Osteoblast (primary cell): ENCODE results near the gene AKT3. TPM values are rescaled to one million over a fixed set of nuclear protein-coding genes. Genes with fewer than 3 reads are reported as not detected.

Experiments used
- DNase-seq: peaks from one replicate; pipeline ENCODE4 v3.0.0; 2011; ENCODE audit warnings: low spot score, mixed read lengths; ENCODE audit not compliant: insufficient read length; ENCODE audit errors: missing footprints
- H2AFZ ChIP-seq: 2 replicates; pipeline ENCODE4 v1.6.0; 2011; ENCODE audit warnings: mild to moderate bottlenecking, low read length
- H3K27ac ChIP-seq: 2 replicates; pipeline ENCODE4 v1.5.1; 2011; ENCODE audit warnings: mild to moderate bottlenecking, low read depth, low read length, moderate library complexity
- H3K27me3 ChIP-seq: 2 replicates; pipeline ENCODE4 v1.6.0; 2012; ENCODE audit warnings: mild to moderate bottlenecking, control low read depth, inconsistent platforms, low read length, moderate library complexity; ENCODE audit not compliant: insufficient read depth
- H3K36me3 ChIP-seq: 2 replicates; pipeline ENCODE4 v1.5.1; 2011; ENCODE audit warnings: mild to moderate bottlenecking, low read length, control low read depth, moderate library complexity; ENCODE audit not compliant: insufficient read depth
- H3K4me1 ChIP-seq: 2 replicates; pipeline ENCODE4 v1.5.1; 2011; ENCODE audit warnings: mild to moderate bottlenecking, low read length, control low read depth, moderate library complexity; ENCODE audit not compliant: insufficient read depth
- H3K4me2 ChIP-seq: 2 replicates; pipeline ENCODE4 v1.6.0; 2011; ENCODE audit warnings: mild to moderate bottlenecking, low read length; ENCODE audit not compliant: insufficient read depth
- H3K4me3 ChIP-seq: fragments of 200-600 bp; sonication (generic); 3 replicates; pipeline ENCODE4 v1.5.1; 2012; ENCODE audit warnings: mild to moderate bottlenecking, low read length, inconsistent platforms; ENCODE audit not compliant: insufficient read depth
- H3K79me2 ChIP-seq: 2 replicates; pipeline ENCODE4 v1.6.0; 2012; ENCODE audit warnings: mild to moderate bottlenecking, low read length, control low read depth, inconsistent platforms; ENCODE audit not compliant: insufficient read depth
- H3K9me3 ChIP-seq: 2 replicates; pipeline ENCODE4 v1.5.1; 2011; ENCODE audit warnings: low read depth, low read length, control low read depth
- H4K20me1 ChIP-seq: 2 replicates; pipeline ENCODE4 v1.6.0; 2012; ENCODE audit warnings: mild to moderate bottlenecking, low read length, control low read depth; ENCODE audit not compliant: insufficient read depth
- total RNA-seq: library from RNA; depleted of rRNA; stranded (reverse); fragments of >200 nt; gene quantifications from 2 replicates; pipeline ENCODE4 v1.2.3, GENCODE V29; 2012
- TF ChIP-seq, protein P1 (sequence below): IDR thresholded peaks from 2 replicates; pipeline ENCODE4 v1.5.1; 2011; ENCODE audit warnings: mild to moderate bottlenecking, low read depth, low read length, moderate library complexity; ENCODE audit errors: extremely low read depth

AKT3 gene
- total RNA-seq, 1 donor = 38.7 TPM

DNA sequence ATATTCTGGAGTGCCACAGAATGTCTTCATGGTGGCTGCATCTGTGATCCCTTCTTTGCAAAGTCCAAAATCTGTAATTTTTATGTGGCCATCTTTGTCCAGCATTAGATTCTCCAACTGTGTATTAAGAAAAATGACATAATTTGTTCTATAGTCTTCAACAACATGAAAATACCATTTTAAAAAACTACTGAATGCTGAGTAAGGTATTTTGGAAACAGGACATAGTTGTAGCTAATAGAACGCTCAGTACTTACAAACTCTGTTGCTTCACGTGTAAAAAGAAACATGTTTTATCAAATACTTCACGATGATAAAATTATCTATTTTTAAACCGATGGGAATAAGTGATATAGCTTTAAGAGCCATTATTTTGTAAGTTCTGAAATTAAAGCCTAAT is 286.3 kb downstream of the AKT3 start:
- Histone ChIP-seq H3K79me2 (no peaks in the 10 kb centered on the region), H3K4me1 (peaks cover 14% of the 10 kb centered on the region), H4K20me1 (no peaks in the 10 kb centered on the region), H3K4me2 (no peak overlapping the region), H2AFZ (no peak overlapping the region), H3K9me3 (no peaks in the 10 kb centered on the region), H3K4me3 (no peak overlapping the region), H3K27me3 (no peaks in the 10 kb centered on the region), H3K27ac (no peak overlapping the region), H3K36me3 (peaks cover 18% of the 10 kb centered on the region)
- TF ChIP-seq, protein P1, sequence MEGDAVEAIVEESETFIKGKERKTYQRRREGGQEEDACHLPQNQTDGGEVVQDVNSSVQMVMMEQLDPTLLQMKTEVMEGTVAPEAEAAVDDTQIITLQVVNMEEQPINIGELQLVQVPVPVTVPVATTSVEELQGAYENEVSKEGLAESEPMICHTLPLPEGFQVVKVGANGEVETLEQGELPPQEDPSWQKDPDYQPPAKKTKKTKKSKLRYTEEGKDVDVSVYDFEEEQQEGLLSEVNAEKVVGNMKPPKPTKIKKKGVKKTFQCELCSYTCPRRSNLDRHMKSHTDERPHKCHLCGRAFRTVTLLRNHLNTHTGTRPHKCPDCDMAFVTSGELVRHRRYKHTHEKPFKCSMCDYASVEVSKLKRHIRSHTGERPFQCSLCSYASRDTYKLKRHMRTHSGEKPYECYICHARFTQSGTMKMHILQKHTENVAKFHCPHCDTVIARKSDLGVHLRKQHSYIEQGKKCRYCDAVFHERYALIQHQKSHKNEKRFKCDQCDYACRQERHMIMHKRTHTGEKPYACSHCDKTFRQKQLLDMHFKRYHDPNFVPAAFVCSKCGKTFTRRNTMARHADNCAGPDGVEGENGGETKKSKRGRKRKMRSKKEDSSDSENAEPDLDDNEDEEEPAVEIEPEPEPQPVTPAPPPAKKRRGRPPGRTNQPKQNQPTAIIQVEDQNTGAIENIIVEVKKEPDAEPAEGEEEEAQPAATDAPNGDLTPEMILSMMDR = no peak
- no peak for DNase-seq

DNA sequence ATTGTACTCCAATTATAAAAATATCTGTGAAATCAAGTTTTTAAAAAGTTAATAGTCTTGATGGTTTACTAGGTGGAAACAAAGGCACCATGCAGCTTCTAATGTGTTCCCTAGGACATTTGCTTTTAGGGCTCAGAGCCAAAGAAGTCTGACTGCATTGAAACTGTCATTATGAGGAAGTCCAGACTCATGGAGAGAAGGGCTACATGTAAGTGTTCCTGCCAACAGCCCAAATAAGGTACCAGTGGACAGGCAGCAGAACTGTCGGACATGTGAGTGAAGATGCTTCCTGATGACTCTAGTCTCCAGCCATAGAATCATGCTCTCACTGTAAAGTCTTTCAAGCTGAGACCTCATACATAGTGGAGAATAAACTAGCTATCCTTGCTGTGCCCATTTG is 287.6 kb downstream of the AKT3 start:
- no peak for DNase-seq
- H3K36me3 ChIP-seq = peaks cover 18% of the 10 kb centered on the region

DNA sequence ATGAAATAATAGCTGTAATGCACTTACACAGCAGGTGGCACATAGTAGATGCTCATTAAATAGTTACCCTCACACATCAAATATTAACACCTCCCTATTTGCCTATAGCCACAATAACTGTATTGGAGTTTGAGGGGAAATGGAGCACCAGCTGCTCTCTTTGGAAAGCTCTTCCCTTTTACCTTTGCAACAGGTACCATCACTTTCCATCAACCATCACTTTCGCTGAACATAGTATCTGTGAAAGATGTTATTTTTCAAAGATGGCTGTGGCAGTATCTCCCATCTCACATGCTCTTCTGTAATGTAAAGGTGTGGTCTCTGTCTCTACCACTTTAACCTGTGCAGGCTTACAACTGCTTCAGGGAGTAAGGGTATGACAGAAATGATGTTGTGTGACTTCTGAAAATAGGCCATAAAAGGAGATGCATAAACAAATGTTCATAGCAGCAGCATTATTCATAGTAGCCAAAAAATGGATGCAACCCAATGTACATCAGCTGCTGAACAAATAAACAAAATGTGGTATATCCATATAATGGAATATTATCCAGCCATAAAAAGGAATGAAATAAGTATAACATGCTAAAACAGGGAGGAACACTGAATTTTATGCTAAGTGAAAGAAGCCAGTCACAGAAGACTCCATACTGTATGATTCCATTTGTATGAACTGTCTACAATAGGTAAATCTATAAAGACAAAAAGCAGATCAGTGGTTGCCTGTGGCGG is 288.3 kb downstream of the AKT3 start:
- no peak overlapping the region for H3K27ac ChIP-seq
- no peaks in the 10 kb centered on the region for H3K79me2 ChIP-seq
- no peak for DNase-seq
- TF ChIP-seq, protein P1 = no peak
- H3K4me2 ChIP-seq = no peak overlapping the region
- no peaks in the 10 kb centered on the region for H4K20me1 ChIP-seq
- H3K4me1 ChIP-seq = peaks cover 6% of the 10 kb centered on the region
- H3K27me3 ChIP-seq = no peaks in the 10 kb centered on the region
- no peak overlapping the region for H2AFZ ChIP-seq
- no peaks in the 10 kb centered on the region for H3K9me3 ChIP-seq
- peaks cover 18% of the 10 kb centered on the region for H3K36me3 ChIP-seq
- H3K4me3 ChIP-seq = no peak overlapping the region

More for the DNA sequence above, 287.6 kb downstream of the AKT3 start:
- H3K4me2 ChIP-seq = no peak overlapping the region
- H2AFZ ChIP-seq = no peak overlapping the region
- no peaks in the 10 kb centered on the region for H3K79me2 ChIP-seq
- no peak overlapping the region for H3K27ac ChIP-seq
- TF ChIP-seq, protein P1 = no peak
- H3K4me1 ChIP-seq = peaks cover 6% of the 10 kb centered on the region
- H3K27me3 ChIP-seq = no peaks in the 10 kb centered on the region
- no peak overlapping the region for H3K4me3 ChIP-seq
- no peaks in the 10 kb centered on the region for H4K20me1 ChIP-seq
- H3K9me3 ChIP-seq = no peaks in the 10 kb centered on the region

DNA sequence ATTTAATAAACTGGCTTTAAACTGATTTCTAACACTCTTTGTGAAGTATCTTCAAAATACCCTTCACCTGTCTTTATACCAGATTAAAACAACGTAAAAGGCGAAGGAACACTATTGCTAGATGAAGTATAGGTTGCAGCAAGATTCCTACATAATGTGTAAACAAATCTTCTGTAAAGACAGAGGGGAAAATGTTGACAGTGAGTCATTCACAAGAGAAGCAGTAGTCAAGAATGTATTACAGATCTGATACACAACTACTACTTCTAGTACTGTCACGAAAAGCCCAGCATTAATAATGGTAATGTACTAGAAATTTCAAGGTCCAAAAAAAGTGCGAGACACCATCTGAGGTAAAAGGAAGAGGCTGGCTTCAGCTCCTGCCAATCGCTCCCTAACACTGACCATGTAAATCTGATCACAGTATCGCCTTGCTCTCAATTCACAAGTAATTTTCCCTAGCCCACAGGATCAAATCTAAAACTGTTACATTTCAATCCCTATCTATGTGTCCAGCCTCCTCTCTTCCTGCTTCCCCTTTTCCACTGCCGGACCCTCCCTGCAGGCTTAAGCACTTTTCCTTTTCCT is 290.4 kb downstream of the AKT3 start:
- no peaks in the 10 kb centered on the region for H4K20me1 ChIP-seq
- no peak overlapping the region for H2AFZ ChIP-seq
- no peaks in the 10 kb centered on the region for H3K27me3 ChIP-seq
- H3K4me1 ChIP-seq = peaks cover 6% of the 10 kb centered on the region
- H3K36me3 ChIP-seq = peaks cover 18% of the 10 kb centered on the region
- no peak for DNase-seq
- H3K4me2 ChIP-seq = no peak overlapping the region
- no peaks in the 10 kb centered on the region for H3K9me3 ChIP-seq
- TF ChIP-seq, protein P1 = no peak
- H3K4me3 ChIP-seq = no peak overlapping the region
- no peaks in the 10 kb centered on the region for H3K79me2 ChIP-seq
- H3K27ac ChIP-seq = peak overlapping the region; percentile 20
